Thymus (tissue), 11 donors: ENCODE data around the gene KCNAB1. TPM values are rescaled to one million over a fixed set of nuclear protein-coding genes. Genes with fewer than 3 reads are reported as not detected.

Source experiments
- DNase-seq, 9 donors: peaks; one replicate each; pipeline ENCODE4 v3.0.0-alpha.2; 2013; ENCODE audit warnings: low spot score in 9 of 9, low read depth in 6 of 9, missing footprints in 1 of 9
- H3K27ac ChIP-seq, 2 donors: one replicate each; pipeline ENCODE4 v1.5.1; 2013; ENCODE audit warnings: control low read depth in 1 of 2, low read depth in 1 of 2, low read length in 1 of 2, mild to moderate bottlenecking in 1 of 2, moderate library complexity in 1 of 2
- H3K27me3 ChIP-seq, 2 donors: one replicate each; pipeline ENCODE4 v1.5.1; 2013; ENCODE audit warnings: low read length in 1 of 2; ENCODE audit not compliant: control insufficient read depth in 2 of 2, insufficient read depth in 1 of 2
- H3K36me3 ChIP-seq, 2 donors: one replicate each; pipeline ENCODE4 v1.5.1; 2013; ENCODE audit warnings: low read length in 1 of 2, mild to moderate bottlenecking in 1 of 2, moderate library complexity in 1 of 2; ENCODE audit not compliant: control insufficient read depth in 2 of 2, insufficient read depth in 2 of 2
- H3K4me1 ChIP-seq, 2 donors: one replicate each; pipeline ENCODE4 v1.5.1; 2013; ENCODE audit warnings: low read length in 2 of 2; ENCODE audit not compliant: control insufficient read depth in 2 of 2, insufficient read depth in 2 of 2
- H3K4me3 ChIP-seq, 2 donors: one replicate each; pipeline ENCODE4 v1.5.1; 2013; ENCODE audit warnings: low read length in 2 of 2, control low read depth in 1 of 2, mild to moderate bottlenecking in 1 of 2
- H3K9me3 ChIP-seq, 2 donors: one replicate each; pipeline ENCODE4 v1.5.1; 2013; ENCODE audit warnings: low read length in 1 of 2, mild to moderate bottlenecking in 1 of 2; ENCODE audit not compliant: control insufficient read depth in 2 of 2, insufficient read depth in 1 of 2
- WGBS: extraction: QIAGEN DNeasy Blood & Tissue Kit; methylation state at CpG from one replicate; pipeline ENCODE4 v1.1.7; 2013; 5-methylcytosine and 5-hydroxymethylcytosine counted together
- polyA plus RNA-seq: library from polyadenylated mRNA; stranded (reverse); fragments of 200-250 nt; gene quantifications from one replicate; pipeline ENCODE4 v1.2.3, GENCODE V29; 2013
- total RNA-seq: library from RNA; stranded (reverse); fragments of 120-200 nt; gene quantifications from one replicate; pipeline ENCODE4 v1.2.4, GENCODE V29; 2013
- donor health status: healthy.

The KCNAB1 gene
- total and polyA plus RNA-seq, 2 donors, result 1.0 to 4.0 TPM

DNA sequence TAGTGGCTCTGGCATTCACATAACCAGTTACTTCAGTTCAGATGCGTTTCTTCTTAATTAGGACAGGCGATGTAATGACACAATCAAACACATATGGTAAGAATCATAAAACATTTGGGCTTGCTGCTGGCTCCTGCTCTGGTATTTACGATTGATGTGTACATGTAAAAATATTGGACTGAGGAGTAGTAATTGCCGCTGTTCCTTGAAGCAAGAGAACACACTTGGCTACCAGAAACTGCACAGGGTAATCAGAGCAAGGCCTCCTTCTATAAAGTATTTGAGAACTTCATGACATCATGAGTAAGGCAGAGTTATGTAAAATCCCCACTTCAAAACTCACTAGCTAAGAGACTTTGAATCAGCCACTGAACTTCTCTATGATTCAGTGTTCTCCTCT lies 276.5 kb downstream of the KCNAB1 start:
- Histone ChIP-seq H3K27ac (no peak overlapping the region), H3K4me3 (no peak overlapping the region), H3K4me1 (no peaks in the 10 kb centered on the region), H3K27me3 (no peaks in the 10 kb centered on the region), H3K9me3 (no peaks in the 10 kb centered on the region), H3K36me3 (no peaks in the 10 kb centered on the region)
- 98% methylated on average over 4 of the region's 4 CpGs for WGBS
- no peak for DNase-seq

DNA sequence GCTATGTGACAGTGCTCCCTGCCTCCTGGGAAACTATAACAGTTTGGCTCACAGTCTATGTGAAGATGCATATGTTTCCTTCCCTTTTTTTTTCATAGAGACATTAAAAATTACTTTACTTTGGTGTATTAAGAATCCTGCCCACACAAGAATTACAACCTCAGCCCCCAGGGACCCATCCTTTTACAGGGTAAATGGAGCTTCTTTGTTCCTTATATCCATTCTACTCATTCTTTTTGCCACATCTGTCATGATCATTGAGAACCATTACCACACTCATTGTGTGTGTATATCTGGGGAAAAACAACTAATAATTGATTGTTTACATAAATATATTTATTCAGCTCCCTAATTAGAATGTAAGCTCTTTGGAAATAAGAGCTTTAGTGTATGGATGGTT lies 277.2 kb downstream of the KCNAB1 start:
- Histone ChIP-seq H3K36me3 (no peaks in the 10 kb centered on the region), H3K4me3 (no peak overlapping the region), H3K27me3 (no peaks in the 10 kb centered on the region), H3K4me1 (no peaks in the 10 kb centered on the region), H3K9me3 (no peaks in the 10 kb centered on the region), H3K27ac (no peak overlapping the region)
- DNase-seq, result no peak

DNA sequence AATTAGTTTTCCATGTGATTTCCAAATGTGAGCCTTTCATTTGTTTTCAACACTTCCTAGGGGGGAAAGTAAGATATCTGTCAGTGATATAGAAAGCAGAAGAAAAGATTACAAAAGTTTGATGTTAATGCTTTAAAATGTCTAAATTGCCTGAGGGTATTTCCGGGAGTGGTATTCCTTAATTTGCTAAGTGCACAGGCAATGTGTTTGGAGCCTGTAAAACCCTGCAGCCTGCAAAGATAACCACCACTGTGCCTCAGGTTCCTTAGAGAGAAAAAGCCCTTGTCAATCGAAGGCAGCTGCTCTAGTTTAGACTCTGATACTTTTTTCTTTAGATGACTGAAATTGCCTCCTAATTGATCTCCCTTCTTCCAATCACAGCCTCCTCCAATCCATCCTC lies 279.7 kb downstream of the KCNAB1 start:
- H3K4me3 ChIP-seq, result no peak overlapping the region
- no peaks in the 10 kb centered on the region for H3K9me3 ChIP-seq
- no peaks in the 10 kb centered on the region for H3K4me1 ChIP-seq
- no peaks in the 10 kb centered on the region for H3K27me3 ChIP-seq
- 95% methylated on average over 2 of the region's 2 CpGs for WGBS
- H3K27ac ChIP-seq, result no peak overlapping the region
- H3K36me3 ChIP-seq, result no peaks in the 10 kb centered on the region
- no peak for DNase-seq

DNA sequence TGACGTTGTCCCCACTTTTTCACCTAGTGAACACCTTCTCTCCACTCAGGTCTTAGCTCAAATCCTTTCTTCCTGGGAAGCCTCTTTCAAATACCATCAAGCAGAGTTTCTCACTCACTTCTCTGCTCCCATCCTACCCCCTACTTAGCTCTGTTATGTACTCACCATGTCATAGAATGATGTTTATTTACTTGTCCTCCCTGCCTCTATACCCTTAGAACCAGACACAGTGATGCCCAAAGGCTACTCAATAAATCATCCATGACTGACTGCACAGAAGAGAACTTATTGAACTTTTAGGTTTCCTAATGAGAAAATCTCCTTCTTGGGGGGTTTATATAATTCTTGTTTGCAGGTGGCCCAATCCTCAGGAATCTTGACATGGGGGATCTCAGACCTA lies 280.4 kb downstream of the KCNAB1 start:
- DNase-seq, result no peak
- Histone ChIP-seq H3K4me1 (no peaks in the 10 kb centered on the region), H3K9me3 (no peaks in the 10 kb centered on the region), H3K36me3 (no peaks in the 10 kb centered on the region), H3K4me3 (no peak overlapping the region), H3K27ac (no peak overlapping the region), H3K27me3 (no peaks in the 10 kb centered on the region)
- 95% methylated on average over 1 of the region's 1 CpG for WGBS

DNA sequence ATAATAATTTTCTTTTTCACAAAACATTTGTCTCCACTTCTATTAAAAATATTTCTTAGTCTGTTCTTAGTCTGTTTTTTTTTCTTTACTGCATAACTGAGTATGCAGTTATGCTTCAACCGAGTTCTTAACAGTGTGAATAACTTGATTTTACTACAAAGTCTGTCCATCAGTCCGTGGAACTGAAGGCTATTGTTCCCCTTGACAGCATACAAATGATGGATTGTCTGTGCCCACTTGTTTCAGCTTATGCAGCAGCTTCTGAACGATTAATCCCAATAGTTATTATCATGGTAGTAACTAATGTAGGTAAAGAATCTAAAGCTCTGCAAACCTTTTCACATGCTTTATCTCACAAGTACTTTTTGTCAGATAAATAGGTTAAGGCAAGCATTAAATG lies 283.8 kb downstream of the KCNAB1 start:
- H3K27me3 ChIP-seq, result no peaks in the 10 kb centered on the region
- H3K9me3 ChIP-seq, result no peaks in the 10 kb centered on the region
- H3K36me3 ChIP-seq, result no peaks in the 10 kb centered on the region
- H3K4me3 ChIP-seq, result no peak overlapping the region
- DNase-seq, result no peak
- H3K27ac ChIP-seq, result no peak overlapping the region
- H3K4me1 ChIP-seq, result no peaks in the 10 kb centered on the region
- WGBS, result 63% methylated on average over 3 of the region's 3 CpGs

DNA sequence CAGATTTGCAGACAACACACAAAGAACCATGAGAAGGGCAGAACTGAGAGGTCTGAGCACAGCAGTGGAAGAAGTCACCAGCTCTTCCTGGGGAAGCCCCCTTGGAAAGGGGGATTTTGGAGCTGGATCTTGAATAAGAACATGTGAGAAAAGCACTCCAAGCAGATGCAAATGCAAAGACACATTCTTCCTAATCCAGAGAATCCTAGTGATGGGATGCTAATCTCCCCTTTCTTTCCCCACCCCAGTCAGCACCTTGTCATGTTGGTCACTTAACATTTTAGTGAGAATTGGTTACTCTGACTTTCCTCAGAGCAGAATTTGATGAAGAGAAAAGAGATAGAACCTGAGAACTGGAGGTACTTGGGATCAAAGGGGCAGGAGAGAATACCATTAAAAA lies 286.0 kb downstream of the KCNAB1 start:
- Histone ChIP-seq H3K27me3 (no peaks in the 10 kb centered on the region), H3K4me3 (no peak overlapping the region), H3K4me1 (no peaks in the 10 kb centered on the region), H3K36me3 (no peaks in the 10 kb centered on the region), H3K27ac (no peak overlapping the region), H3K9me3 (no peaks in the 10 kb centered on the region)
- DNase-seq, result no peak

DNA sequence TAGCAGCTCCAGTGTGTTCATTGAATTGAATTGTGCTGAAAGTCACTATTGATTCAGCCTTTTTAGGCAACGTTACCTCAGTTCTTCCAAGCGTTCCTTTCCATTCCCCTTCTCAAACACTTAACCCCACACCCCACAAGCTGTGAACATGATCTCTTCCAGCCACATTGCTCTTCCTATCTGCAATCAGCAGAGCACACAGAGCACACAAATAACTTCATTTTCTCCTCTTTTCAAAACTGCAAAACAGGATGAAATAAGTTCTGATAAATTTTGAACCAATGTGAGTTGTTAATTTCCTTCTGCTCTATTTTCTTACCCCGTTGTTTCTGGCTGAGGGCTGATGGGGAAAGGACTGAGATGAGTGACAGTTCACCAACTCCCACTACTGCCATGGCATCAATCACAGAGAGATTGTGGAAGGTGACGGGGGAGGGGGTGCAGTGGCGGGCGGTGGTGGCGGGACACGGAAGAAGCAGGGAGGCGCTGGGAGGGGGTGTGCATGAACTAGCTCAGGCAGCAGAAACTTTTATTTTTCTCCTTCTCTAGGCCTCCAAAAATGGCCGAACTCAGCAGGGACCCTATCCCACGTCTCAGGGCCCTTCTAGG lies 287.3 kb downstream of the KCNAB1 start:
- Histone ChIP-seq H3K36me3 (no peaks in the 10 kb centered on the region), H3K4me3 (no peak overlapping the region), H3K4me1 (no peaks in the 10 kb centered on the region), H3K9me3 (no peaks in the 10 kb centered on the region), H3K27ac (no peak overlapping the region), H3K27me3 (no peaks in the 10 kb centered on the region)
- DNase-seq, result no peak
- WGBS, result 96% methylated on average over 11 of the region's 11 CpGs

DNA sequence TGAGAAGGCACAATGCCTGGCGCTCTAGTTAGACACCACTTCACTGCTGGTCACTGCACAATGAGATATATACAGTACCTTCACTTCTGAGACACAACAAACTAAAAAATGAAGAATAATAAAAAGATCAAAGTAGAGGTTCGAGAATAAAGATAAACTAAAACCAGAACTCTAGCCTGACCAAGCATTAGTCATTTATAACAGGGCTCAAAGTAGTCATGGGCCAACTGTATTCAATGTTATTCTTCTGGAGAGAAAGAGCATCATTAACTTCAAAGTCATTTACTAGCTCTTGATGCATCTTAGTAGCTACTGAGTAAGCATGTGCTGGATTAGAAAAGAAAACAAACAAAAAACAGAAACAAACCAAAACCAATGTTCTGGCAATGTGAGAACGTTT lies 289.3 kb downstream of the KCNAB1 start:
- H3K4me3 ChIP-seq, result no peak overlapping the region
- no peak for DNase-seq
- no peaks in the 10 kb centered on the region for H3K27me3 ChIP-seq
- no peak overlapping the region for H3K27ac ChIP-seq
- H3K4me1 ChIP-seq, result peaks cover 0 to 6% of the 10 kb centered on the region in 2 donors
- no peaks in the 10 kb centered on the region for H3K9me3 ChIP-seq
- H3K36me3 ChIP-seq, result no peaks in the 10 kb centered on the region
- 92% methylated on average over 3 of the region's 3 CpGs for WGBS

DNA sequence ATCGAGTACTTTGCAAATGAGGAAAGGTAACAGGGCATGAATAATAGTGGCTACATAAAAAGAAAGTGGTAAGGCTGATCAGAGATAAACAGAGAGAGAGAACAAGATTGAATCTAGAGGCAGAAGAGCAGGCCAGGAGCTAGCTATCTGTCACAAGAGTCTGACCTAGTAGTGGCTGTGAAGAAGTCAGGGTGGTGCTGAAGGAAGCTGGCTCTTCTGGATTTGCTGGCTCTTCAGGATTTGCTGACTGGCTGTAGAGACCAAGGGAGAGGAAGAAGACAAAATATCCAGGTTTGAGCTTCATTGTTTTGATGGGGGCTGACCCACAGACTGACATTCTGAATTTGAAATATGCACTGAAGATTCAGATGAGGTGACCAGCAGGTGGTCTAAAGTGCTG lies 292.2 kb downstream of the KCNAB1 start:
- Histone ChIP-seq H3K4me3 (no peak overlapping the region), H3K27me3 (no peaks in the 10 kb centered on the region), H3K4me1 (peaks cover 0 to 15% of the 10 kb centered on the region in 2 donors), H3K9me3 (no peaks in the 10 kb centered on the region), H3K27ac (no peak overlapping the region), H3K36me3 (no peaks in the 10 kb centered on the region)
- WGBS, result 92% methylated on average over 1 of the region's 1 CpG
- DNase-seq, result no peak
